CD8-positive, alpha-beta memory T cell (primary cell): ENCODE results near the gene BICC1. TPM values are rescaled to one million over a fixed set of nuclear protein-coding genes. Genes with fewer than 3 reads are reported as not detected.

ENCODE experiments used
- CTCF ChIA-PET: fragments of 350-600 bp; sonication (Branson Sonifier 250); formaldehyde crosslinking; loops from one replicate; lab custom pipeline; 2021; ENCODE audit warnings: antibody characterized with exemption; lab: Charles Lee
- POLR2A ChIA-PET: fragments of 350-600 bp; sonication (Branson Sonifier 250); formaldehyde crosslinking; loops from one replicate; lab custom pipeline; 2021; ENCODE audit warnings: antibody characterized with exemption; lab: Charles Lee
- DNase-seq, 5 donors: peaks; one replicate each; pipeline versions ENCODE4 v3.0.0 to v3.0.0-alpha.2; 2020 to 2022; ENCODE audit warnings: mixed read lengths in 1 of 5
- H3K27ac ChIP-seq: one replicate; pipeline ENCODE4 v1.7.0; 2013; ENCODE audit warnings: low read depth, mild to moderate bottlenecking, low read length, moderate library complexity
- H3K27me3 ChIP-seq: 2 replicates; pipeline ENCODE4 v1.7.0; 2013; ENCODE audit warnings: low read length, mild to moderate bottlenecking; ENCODE audit not compliant: insufficient read depth, poor library complexity, severe bottlenecking
- H3K36me3 ChIP-seq: 2 replicates; pipeline ENCODE4 v1.7.0; 2013; ENCODE audit warnings: mild to moderate bottlenecking, low read length, moderate library complexity; ENCODE audit not compliant: insufficient read depth
- H3K4me1 ChIP-seq: 2 replicates; pipeline ENCODE4 v1.7.0; 2013; ENCODE audit warnings: mild to moderate bottlenecking, low read length, moderate library complexity; ENCODE audit not compliant: insufficient read depth
- H3K4me3 ChIP-seq: 2 replicates; pipeline ENCODE4 v1.7.0; 2013; ENCODE audit warnings: mild to moderate bottlenecking, low read length
- H3K9me3 ChIP-seq: 2 replicates; pipeline ENCODE4 v1.7.0; 2013; ENCODE audit warnings: mild to moderate bottlenecking, low read length
- H3K27ac Mint-ChIP-seq, 8 donors: one replicate each; pipeline ENCODE4 v1.8.0; 2020 to 2021; ENCODE audit warnings: mixed read lengths in 8 of 8, mild to moderate bottlenecking in 6 of 8, inconsistent platforms in 3 of 8, moderate library complexity in 3 of 8
- H3K27me3 Mint-ChIP-seq, 2 donors: one replicate each; pipeline ENCODE4 v1.8.0; 2020 to 2021; ENCODE audit warnings: mixed read lengths in 2 of 2, mild to moderate bottlenecking in 1 of 2, moderate library complexity in 1 of 2
- H3K36me3 Mint-ChIP-seq, 3 donors: one replicate each; pipeline ENCODE4 v1.8.0; 2020 to 2021; ENCODE audit warnings: mixed read lengths in 3 of 3, inconsistent platforms in 1 of 3, mild to moderate bottlenecking in 1 of 3
- H3K4me1 Mint-ChIP-seq, 3 donors: one replicate each; pipeline ENCODE4 v1.8.0; 2020 to 2021; ENCODE audit warnings: mixed read lengths in 3 of 3, inconsistent platforms in 1 of 3, mild to moderate bottlenecking in 1 of 3
- H3K4me3 Mint-ChIP-seq, 7 donors: one replicate each; pipeline ENCODE4 v1.8.0; 2020 to 2021; ENCODE audit warnings: mixed read lengths in 7 of 7, mild to moderate bottlenecking in 6 of 7, moderate library complexity in 4 of 7, inconsistent platforms in 2 of 7
- H3K9me3 Mint-ChIP-seq, 5 donors: one replicate each; pipeline ENCODE4 v1.8.0; 2020 to 2022; ENCODE audit warnings: mixed read lengths in 5 of 5, mild to moderate bottlenecking in 3 of 5, moderate library complexity in 2 of 5, inconsistent platforms in 1 of 5
- polyA plus RNA-seq: library from polyadenylated mRNA; unstranded; fragments of 300-500 nt; fragmentation: Illumina TruSeq; gene quantifications from one replicate; pipeline ENCODE4 v1.2.3, GENCODE V29; 2021
- total RNA-seq, 2 experiments: library from RNA; stranded (reverse); gene quantifications; one replicate each; pipeline ENCODE4 v1.2.3, GENCODE V29; 2021

The BICC1 gene
- total and polyA plus RNA-seq, 3 experiments from 2014 or later, result not detected

DNA sequence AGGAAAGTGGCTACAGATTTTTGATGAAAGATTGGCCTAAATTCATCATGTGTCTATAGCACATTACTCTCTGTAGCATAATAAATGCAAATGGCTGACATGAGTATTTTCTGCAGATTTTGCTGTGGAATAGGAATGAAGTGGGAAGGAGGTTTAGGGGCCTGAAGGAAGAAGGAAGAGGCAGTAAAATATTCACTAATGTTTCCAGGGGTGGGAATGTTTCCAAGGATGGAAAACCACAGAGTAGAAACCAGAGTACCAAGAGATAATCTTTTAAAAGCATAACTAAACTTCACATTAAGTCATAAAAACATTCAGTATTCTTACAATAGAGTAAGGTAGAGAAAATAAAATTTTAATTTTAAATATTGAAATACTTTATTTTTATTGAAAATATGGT, 267.8 kb downstream of the BICC1 start:
- Mint-ChIP-seq H3K27me3 (no peaks in the 10 kb centered on the region), H3K9me3 (no peaks in the 10 kb centered on the region), H3K4me1 (no peaks in the 10 kb centered on the region), H3K4me3 (no peak overlapping the region), H3K27ac (no peak overlapping the region), H3K36me3 (no peaks in the 10 kb centered on the region)
- no peak for DNase-seq
- ChIA-PET POLR2A (no interaction called here), CTCF (no interaction called here)
- Histone ChIP-seq H3K4me3 (no peak overlapping the region), H3K4me1 (no peaks in the 10 kb centered on the region), H3K27me3 (no peaks in the 10 kb centered on the region), H3K9me3 (no peaks in the 10 kb centered on the region), H3K27ac (no peak overlapping the region), H3K36me3 (no peaks in the 10 kb centered on the region)

DNA sequence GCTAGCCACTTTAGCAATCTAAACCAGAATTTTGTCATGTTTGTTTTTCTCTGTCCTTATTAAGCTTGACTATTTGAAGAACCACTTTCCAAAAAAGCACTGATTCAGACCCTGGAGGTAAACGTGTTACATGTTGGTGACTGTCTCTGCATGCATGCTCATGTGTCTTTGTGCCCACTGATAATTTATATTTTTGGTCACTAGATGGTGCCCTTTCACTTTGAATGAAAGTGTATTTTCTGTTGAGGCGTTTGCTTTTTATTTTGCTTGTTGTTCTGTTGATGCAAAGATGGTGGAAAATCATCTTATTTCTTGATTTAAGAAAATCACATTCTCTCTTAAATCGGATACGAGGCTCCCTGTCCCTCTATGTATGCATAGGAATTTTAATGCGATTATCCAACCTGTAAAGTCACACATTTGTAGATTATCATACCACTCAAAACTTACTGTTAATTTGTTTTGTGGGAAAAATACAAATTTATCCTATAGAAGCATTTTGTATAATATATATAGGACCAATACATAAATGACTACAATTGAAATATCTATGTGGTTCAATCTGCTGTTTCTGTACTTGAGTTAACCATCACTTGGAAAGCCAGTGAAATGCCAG, 269.3 kb downstream of the BICC1 start:
- H3K27ac ChIP-seq, result no peak overlapping the region
- H3K4me3 Mint-ChIP-seq, result no peak overlapping the region
- CTCF ChIA-PET, result no interaction called here
- H3K9me3 ChIP-seq, result no peaks in the 10 kb centered on the region
- no peaks in the 10 kb centered on the region for H3K9me3 Mint-ChIP-seq
- no peaks in the 10 kb centered on the region for H3K27me3 Mint-ChIP-seq
- no peak overlapping the region for H3K27ac Mint-ChIP-seq
- DNase-seq, result peak in 1 of 5 donors; percentile 6
- H3K27me3 ChIP-seq, result no peaks in the 10 kb centered on the region
- no peaks in the 10 kb centered on the region for H3K36me3 Mint-ChIP-seq
- no peaks in the 10 kb centered on the region for H3K4me1 Mint-ChIP-seq
- no peaks in the 10 kb centered on the region for H3K36me3 ChIP-seq
- H3K4me1 ChIP-seq, result no peaks in the 10 kb centered on the region
- H3K4me3 ChIP-seq, result no peak overlapping the region
- POLR2A ChIA-PET, result no interaction called here

DNA sequence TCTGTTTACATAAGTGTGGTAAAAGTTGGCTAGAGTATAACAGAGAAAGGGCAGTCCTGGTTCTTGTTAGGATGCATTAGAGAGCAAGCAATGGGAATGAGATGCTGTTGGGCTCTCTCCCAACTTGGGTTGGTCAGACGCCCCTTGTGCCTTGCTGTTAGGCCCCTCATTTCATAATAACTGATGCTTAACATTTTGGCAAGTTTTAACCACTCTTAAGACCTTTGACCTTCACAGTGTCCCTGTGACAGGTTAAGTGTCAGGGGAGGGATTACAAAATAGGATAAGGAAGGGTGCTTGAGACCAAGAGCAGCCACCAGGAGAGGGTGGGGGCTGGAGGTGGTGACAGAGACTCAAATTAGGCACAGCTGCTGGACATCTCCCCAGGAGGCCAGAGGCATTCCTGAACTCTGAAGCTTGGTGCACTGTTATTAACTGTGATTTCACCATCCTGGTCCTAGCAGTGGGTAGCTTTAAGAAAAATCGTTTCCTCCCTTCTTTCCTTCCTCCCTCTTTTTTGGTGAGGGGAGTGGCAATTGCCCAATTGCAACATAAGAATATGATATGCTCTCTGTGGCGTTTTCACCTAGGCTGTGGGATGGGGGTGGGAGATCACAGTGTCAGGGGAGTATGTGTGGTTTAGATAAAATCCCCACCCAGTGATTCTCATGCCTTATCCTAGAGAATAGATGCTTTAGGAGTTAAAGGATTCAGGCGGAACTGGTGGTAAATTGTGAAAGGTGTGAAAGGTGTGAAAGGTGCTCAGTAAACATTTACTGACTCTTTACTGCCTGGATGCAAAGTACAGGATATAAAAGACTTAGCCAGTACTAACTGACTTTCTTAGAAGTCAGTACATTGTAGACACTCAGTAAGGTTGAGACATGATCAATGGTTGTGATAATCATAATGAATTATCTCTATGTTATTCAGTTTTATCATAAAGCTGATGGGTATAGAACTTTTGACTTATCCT, 270.5 kb downstream of the BICC1 start:
- Histone ChIP-seq H3K9me3 (no peaks in the 10 kb centered on the region), H3K27ac (no peak overlapping the region), H3K36me3 (no peaks in the 10 kb centered on the region), H3K4me1 (no peaks in the 10 kb centered on the region), H3K4me3 (no peak overlapping the region), H3K27me3 (no peaks in the 10 kb centered on the region)
- Mint-ChIP-seq H3K27ac (no peak overlapping the region), H3K36me3 (no peaks in the 10 kb centered on the region), H3K4me3 (no peak overlapping the region), H3K4me1 (no peaks in the 10 kb centered on the region), H3K27me3 (no peaks in the 10 kb centered on the region), H3K9me3 (no peaks in the 10 kb centered on the region)
- CTCF ChIA-PET, result no interaction called here
- DNase-seq, result no peak
- POLR2A ChIA-PET, result no interaction called here

DNA sequence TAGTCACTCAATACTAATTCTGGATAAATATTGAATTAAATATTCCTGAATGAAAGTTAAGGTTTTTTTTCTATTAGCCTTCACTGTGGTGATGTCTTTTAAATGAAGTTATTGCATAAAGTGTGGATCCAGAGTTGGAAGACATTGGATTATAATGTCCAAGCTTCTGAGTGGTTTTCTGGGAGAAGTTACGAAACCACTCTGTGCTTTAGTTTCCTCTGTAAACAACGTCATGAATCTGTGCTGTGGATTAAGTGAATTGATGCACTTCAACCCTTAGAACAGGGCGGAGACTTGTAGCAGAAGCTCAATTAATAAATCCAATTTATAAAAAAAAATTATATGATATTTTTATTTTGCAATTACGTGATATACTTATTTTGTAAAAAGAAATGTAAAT, 271.7 kb downstream of the BICC1 start:
- Mint-ChIP-seq H3K27ac (no peak overlapping the region), H3K4me3 (no peak overlapping the region), H3K4me1 (no peaks in the 10 kb centered on the region), H3K36me3 (no peaks in the 10 kb centered on the region), H3K9me3 (no peaks in the 10 kb centered on the region), H3K27me3 (no peaks in the 10 kb centered on the region)
- Histone ChIP-seq H3K4me1 (no peaks in the 10 kb centered on the region), H3K36me3 (no peaks in the 10 kb centered on the region), H3K4me3 (no peak overlapping the region), H3K27me3 (no peaks in the 10 kb centered on the region), H3K27ac (no peak overlapping the region), H3K9me3 (no peaks in the 10 kb centered on the region)
- no peak for DNase-seq
- ChIA-PET CTCF (no interaction called here), POLR2A (no interaction called here)

DNA sequence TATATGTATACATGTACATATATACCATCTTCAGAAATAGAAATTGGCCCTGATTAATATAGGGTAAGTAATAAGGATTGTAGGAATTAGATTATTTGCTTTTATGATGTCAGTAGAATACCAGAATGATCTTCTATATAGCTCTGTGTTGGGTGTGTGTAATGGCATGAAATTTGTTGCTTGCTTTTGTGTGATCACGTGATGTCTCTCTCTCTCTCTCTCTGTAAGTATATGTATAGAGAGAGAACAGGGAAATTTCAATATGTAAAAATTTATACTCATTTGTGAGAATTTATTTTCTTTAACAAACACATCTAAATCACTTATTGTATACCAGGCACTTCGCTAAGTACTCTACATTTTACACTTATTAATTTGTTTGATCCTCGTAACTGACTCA, 272.7 kb downstream of the BICC1 start:
- no peak overlapping the region for H3K4me3 ChIP-seq
- H3K9me3 Mint-ChIP-seq, result no peaks in the 10 kb centered on the region
- DNase-seq, result no peak
- no peak overlapping the region for H3K27ac ChIP-seq
- POLR2A ChIA-PET, result no interaction called here
- CTCF ChIA-PET, result no interaction called here
- H3K27me3 ChIP-seq, result no peaks in the 10 kb centered on the region
- H3K27me3 Mint-ChIP-seq, result no peaks in the 10 kb centered on the region
- H3K9me3 ChIP-seq, result no peaks in the 10 kb centered on the region
- H3K4me1 ChIP-seq, result no peaks in the 10 kb centered on the region
- no peaks in the 10 kb centered on the region for H3K4me1 Mint-ChIP-seq
- H3K36me3 Mint-ChIP-seq, result no peaks in the 10 kb centered on the region
- H3K36me3 ChIP-seq, result no peaks in the 10 kb centered on the region
- no peak overlapping the region for H3K27ac Mint-ChIP-seq
- H3K4me3 Mint-ChIP-seq, result no peak overlapping the region

GRCh38 chr10:58791137-58791536, 278.5 kb downstream of the BICC1 start:
- H3K4me3 ChIP-seq, result no peak overlapping the region
- no peaks in the 10 kb centered on the region for H3K27me3 ChIP-seq
- H3K27me3 Mint-ChIP-seq, result peaks cover 0 to 3% of the 10 kb centered on the region in 2 donors
- no peak for DNase-seq
- POLR2A ChIA-PET, result no interaction called here
- H3K4me1 ChIP-seq, result no peaks in the 10 kb centered on the region
- no peaks in the 10 kb centered on the region for H3K36me3 Mint-ChIP-seq
- no peaks in the 10 kb centered on the region for H3K36me3 ChIP-seq
- H3K4me3 Mint-ChIP-seq, result no peak overlapping the region
- H3K9me3 ChIP-seq, result no peaks in the 10 kb centered on the region
- CTCF ChIA-PET, result no interaction called here
- no peaks in the 10 kb centered on the region for H3K9me3 Mint-ChIP-seq
- H3K4me1 Mint-ChIP-seq, result no peaks in the 10 kb centered on the region
- H3K27ac Mint-ChIP-seq, result no peak overlapping the region
- no peak overlapping the region for H3K27ac ChIP-seq

GRCh38 chr10:58795560-58795959, 282.9 kb downstream of the BICC1 start:
- Mint-ChIP-seq H3K4me3 (no peak overlapping the region), H3K36me3 (no peaks in the 10 kb centered on the region), H3K4me1 (no peaks in the 10 kb centered on the region), H3K27ac (no peak overlapping the region), H3K9me3 (no peaks in the 10 kb centered on the region), H3K27me3 (peaks cover 0 to 3% of the 10 kb centered on the region in 2 donors)
- Histone ChIP-seq H3K4me3 (no peak overlapping the region), H3K9me3 (no peaks in the 10 kb centered on the region), H3K36me3 (no peaks in the 10 kb centered on the region), H3K4me1 (no peaks in the 10 kb centered on the region), H3K27me3 (no peaks in the 10 kb centered on the region), H3K27ac (no peak overlapping the region)
- DNase-seq, result no peak
- POLR2A ChIA-PET, result no interaction called here
- CTCF ChIA-PET, result no interaction called here

DNA sequence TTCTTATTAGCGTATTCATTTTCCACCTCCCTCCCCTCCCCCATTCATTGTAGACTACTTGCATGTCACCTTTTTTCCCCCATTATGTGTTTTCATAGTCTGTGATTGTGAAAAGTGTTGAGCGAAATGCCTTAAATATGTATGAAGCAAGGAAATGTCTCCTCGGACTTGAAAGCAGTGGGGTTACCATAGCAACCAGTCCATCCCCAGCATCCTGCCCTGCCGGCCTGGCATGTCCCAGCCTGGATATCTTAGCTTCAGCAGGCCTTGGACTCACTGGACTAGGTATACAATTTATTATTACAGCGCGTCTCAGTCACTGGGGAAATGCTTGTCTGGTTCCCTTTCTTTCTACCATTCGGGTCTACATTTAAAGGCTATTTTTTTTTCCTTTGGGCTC, 283.6 kb downstream of the BICC1 start:
- no peak overlapping the region for H3K4me3 Mint-ChIP-seq
- H3K4me3 ChIP-seq, result no peak overlapping the region
- no peaks in the 10 kb centered on the region for H3K27me3 ChIP-seq
- H3K9me3 Mint-ChIP-seq, result no peaks in the 10 kb centered on the region
- POLR2A ChIA-PET, result no interaction called here
- no peaks in the 10 kb centered on the region for H3K36me3 ChIP-seq
- DNase-seq, result no peak
- no peak overlapping the region for H3K27ac Mint-ChIP-seq
- no peaks in the 10 kb centered on the region for H3K36me3 Mint-ChIP-seq
- CTCF ChIA-PET, result no interaction called here
- no peak overlapping the region for H3K27ac ChIP-seq
- H3K4me1 Mint-ChIP-seq, result no peaks in the 10 kb centered on the region
- H3K4me1 ChIP-seq, result no peaks in the 10 kb centered on the region
- H3K27me3 Mint-ChIP-seq, result peaks cover 0 to 3% of the 10 kb centered on the region in 2 donors
- no peaks in the 10 kb centered on the region for H3K9me3 ChIP-seq
